ENCODE measurements around the gene ANKZF1. TPM values are rescaled to one million over a fixed set of nuclear protein-coding genes. Genes with fewer than 3 reads are reported as not detected.
A peak's percentile ranks its signal among the peaks of the same experiment; 100 is the strongest.

The ANKZF1 gene
- total RNA-seq, 1 donor from 2014 or later, result 38.0 TPM

DNA sequence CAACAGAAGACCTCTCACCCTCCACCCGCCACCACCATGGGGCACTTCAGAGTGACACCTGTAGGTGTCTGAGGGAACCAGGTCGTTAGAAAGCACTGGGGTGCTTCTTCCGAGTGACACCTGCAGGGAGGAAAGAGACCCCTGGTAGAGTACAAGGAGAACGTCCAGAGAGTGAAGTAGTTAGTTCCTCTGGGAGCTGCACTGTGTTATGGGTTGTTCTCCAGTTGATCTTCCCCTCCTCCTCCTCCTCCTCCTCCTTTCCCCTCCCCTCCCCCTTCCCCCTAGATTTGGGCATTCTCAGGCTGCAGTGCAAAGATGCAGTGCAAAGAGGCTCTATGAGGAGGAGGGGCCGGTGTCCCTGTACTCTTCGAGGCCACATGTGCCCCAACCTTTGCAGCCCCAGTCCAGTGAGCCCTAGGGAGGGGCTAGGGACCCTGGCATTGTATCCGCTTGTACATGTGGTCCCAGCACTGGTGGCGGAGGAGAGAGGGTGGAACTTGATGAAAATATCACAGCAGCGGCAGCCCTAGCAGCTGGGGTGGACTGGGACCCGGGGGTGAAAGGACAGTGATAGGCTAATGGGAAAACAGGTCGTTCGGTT lies 50.4 kb downstream of the ANKZF1 start:
- H3K27ac Mint-ChIP-seq (ENCODE audit: unreplicated experiment), result peak overlapping the region; percentile 97
- peaks cover 54% of the 10 kb centered on the region for H3K4me1 Mint-ChIP-seq (ENCODE audit: low read depth)
- peak; percentile 58 for DNase-seq (ENCODE audit: low spot score)
- TF ChIP-seq, protein P1, sequence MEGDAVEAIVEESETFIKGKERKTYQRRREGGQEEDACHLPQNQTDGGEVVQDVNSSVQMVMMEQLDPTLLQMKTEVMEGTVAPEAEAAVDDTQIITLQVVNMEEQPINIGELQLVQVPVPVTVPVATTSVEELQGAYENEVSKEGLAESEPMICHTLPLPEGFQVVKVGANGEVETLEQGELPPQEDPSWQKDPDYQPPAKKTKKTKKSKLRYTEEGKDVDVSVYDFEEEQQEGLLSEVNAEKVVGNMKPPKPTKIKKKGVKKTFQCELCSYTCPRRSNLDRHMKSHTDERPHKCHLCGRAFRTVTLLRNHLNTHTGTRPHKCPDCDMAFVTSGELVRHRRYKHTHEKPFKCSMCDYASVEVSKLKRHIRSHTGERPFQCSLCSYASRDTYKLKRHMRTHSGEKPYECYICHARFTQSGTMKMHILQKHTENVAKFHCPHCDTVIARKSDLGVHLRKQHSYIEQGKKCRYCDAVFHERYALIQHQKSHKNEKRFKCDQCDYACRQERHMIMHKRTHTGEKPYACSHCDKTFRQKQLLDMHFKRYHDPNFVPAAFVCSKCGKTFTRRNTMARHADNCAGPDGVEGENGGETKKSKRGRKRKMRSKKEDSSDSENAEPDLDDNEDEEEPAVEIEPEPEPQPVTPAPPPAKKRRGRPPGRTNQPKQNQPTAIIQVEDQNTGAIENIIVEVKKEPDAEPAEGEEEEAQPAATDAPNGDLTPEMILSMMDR (IDR thresholded peaks at IDR 0.05), result peak; percentile 39
- H3K9me3 Mint-ChIP-seq (ENCODE audit: low read depth), result no peaks in the 10 kb centered on the region
- no peaks in the 10 kb centered on the region for H3K27me3 Mint-ChIP-seq (ENCODE audit: low read depth)
- H3K36me3 Mint-ChIP-seq (ENCODE audit: low read depth), result peaks cover 9% of the 10 kb centered on the region
- peak overlapping the region; percentile 85 for H3K4me3 Mint-ChIP-seq (ENCODE audit: unreplicated experiment)

GRCh38 chr2:219280651-219281050 lies 51.0 kb downstream of the ANKZF1 start:
- H3K27ac Mint-ChIP-seq (ENCODE audit: unreplicated experiment), result no peak overlapping the region

GRCh38 chr2:219281588-219281987 lies 52.0 kb downstream of the ANKZF1 start:
- Mint-ChIP-seq H3K9me3 (ENCODE audit: low read depth) (no peaks in the 10 kb centered on the region), H3K36me3 (ENCODE audit: low read depth) (peaks cover 11% of the 10 kb centered on the region), H3K27ac (ENCODE audit: unreplicated experiment) (no peak overlapping the region), H3K4me3 (ENCODE audit: unreplicated experiment) (no peak overlapping the region), H3K4me1 (ENCODE audit: low read depth) (peaks cover 64% of the 10 kb centered on the region), H3K27me3 (ENCODE audit: low read depth) (no peaks in the 10 kb centered on the region)
- peak; percentile 82 for DNase-seq (ENCODE audit: low spot score)
- TF ChIP-seq, protein P1 (IDR thresholded peaks at IDR 0.05), result no peak

More at GRCh38 chr2:219280651-219281050, 51.0 kb downstream of the ANKZF1 start:
- Mint-ChIP-seq H3K36me3 (ENCODE audit: low read depth) (peaks cover 11% of the 10 kb centered on the region), H3K4me1 (ENCODE audit: low read depth) (peaks cover 56% of the 10 kb centered on the region), H3K27me3 (ENCODE audit: low read depth) (no peaks in the 10 kb centered on the region), H3K4me3 (ENCODE audit: unreplicated experiment) (peak overlapping the region; percentile 85), H3K9me3 (ENCODE audit: low read depth) (no peaks in the 10 kb centered on the region)
- DNase-seq (ENCODE audit: low spot score), result peak; percentile 37
- TF ChIP-seq, protein P1 (IDR thresholded peaks at IDR 0.05), result no peak

GRCh38 chr2:219282375-219282774 lies 52.8 kb downstream of the ANKZF1 start:
- peaks cover 11% of the 10 kb centered on the region for H3K36me3 Mint-ChIP-seq (ENCODE audit: low read depth)
- H3K27ac Mint-ChIP-seq (ENCODE audit: unreplicated experiment), result peak overlapping the region; percentile 24
- H3K27me3 Mint-ChIP-seq (ENCODE audit: low read depth), result no peaks in the 10 kb centered on the region
- H3K9me3 Mint-ChIP-seq (ENCODE audit: low read depth), result no peaks in the 10 kb centered on the region
- no peak for DNase-seq (ENCODE audit: low spot score)
- TF ChIP-seq, protein P1 (IDR thresholded peaks at IDR 0.05), result no peak
- peaks cover 66% of the 10 kb centered on the region for H3K4me1 Mint-ChIP-seq (ENCODE audit: low read depth)
- H3K4me3 Mint-ChIP-seq (ENCODE audit: unreplicated experiment), result no peak overlapping the region

- Mint-ChIP-seq H3K9me3 (ENCODE audit: low read depth) (no peaks in the 10 kb centered on the region), H3K27ac (ENCODE audit: unreplicated experiment) (no peak overlapping the region), H3K27me3 (ENCODE audit: low read depth) (no peaks in the 10 kb centered on the region), H3K4me1 (ENCODE audit: low read depth) (peaks cover 61% of the 10 kb centered on the region), H3K36me3 (ENCODE audit: low read depth) (peaks cover 11% of the 10 kb centered on the region), H3K4me3 (ENCODE audit: unreplicated experiment) (no peak overlapping the region)
- peak; percentile 48 for DNase-seq (ENCODE audit: low spot score)
- TF ChIP-seq, protein P1 (IDR thresholded peaks at IDR 0.05), result no peak
Measured at GRCh38 chr2:219282943-219283581, 53.5 kb downstream of the ANKZF1 start.

All from chondrocyte (in vitro differentiated cells).